Stimulated activated CD4-positive, alpha-beta T cell treated with anti-CD3 and anti-CD28 coated beads, Interleukin-4, amount 100 ng/mL, for 48 hours (primary cell): ENCODE results near the gene SLC35E1.
"Not testable (repeated sequence)": the region's sequence is repeated elsewhere in the genome, so short reads cannot be mapped to it uniquely, and the experiment has no call there.

ENCODE experiments used
- DNase-seq, 2 donors: peaks; one replicate each; pipeline ENCODE4 v3.0.0-alpha.2; 2020; ENCODE audit warnings: low read depth in 2 of 2

The SLC35E1 gene

DNA sequence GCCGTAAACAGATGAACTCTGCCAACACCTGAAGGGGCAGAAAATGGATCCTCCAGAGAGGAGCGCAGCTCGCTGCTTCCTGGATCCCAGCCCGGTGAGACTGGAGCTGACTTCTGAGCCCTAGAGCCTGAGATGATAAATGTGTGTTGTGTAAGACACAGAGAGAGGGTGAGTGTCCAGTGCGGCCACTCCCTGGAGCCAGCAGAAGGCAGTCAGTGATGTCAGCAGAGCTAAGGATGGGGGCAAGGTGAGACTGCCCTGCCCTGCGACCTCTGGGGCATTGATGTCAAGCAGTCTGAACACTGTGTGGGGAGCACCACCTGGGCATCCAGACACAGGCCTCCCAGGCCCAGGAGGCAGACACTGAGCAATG, 9.7 kb upstream of the SLC35E1 start:
- DNase-seq: no peak

DNA sequence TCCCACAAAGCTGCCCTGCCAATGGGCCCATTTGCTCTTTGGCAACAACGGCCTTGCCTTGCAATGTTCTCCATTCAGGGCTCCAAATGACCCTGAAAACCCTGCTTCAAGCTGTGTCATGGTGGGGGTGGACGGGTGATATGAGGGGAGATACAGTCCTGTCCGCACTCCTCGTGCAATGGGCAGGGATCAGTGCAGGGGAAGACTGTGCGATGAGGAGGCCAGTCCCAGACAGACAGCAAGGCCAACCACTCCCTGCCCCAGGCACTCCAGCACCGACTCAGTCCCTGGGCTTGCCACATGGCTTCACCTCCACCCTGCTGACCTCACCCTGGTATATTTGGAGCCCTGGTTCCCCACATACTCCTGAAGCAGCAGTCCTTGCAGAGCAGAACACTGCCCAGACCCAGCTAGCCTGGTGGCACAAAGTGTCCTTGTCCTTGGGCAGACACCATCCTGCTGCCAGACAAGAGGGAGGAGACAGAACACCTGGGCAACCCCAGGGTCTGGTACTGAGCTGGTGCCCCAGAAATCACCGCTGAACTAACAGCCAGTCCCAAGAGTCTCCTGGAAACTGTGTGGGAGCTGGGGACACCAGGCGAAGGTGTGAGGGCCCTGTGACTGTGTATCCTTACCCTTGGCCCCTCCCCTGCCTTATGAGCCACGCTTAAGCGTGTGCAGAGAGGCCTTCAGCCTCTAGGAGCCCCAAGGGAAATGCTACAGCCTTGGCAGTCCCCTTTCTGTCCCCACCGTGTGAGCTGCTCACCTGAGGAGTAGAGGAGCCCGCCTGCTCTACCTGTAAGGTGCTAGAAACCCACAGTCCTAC, 9.1 kb upstream of the SLC35E1 start:
- DNase-seq: no peak

DNA sequence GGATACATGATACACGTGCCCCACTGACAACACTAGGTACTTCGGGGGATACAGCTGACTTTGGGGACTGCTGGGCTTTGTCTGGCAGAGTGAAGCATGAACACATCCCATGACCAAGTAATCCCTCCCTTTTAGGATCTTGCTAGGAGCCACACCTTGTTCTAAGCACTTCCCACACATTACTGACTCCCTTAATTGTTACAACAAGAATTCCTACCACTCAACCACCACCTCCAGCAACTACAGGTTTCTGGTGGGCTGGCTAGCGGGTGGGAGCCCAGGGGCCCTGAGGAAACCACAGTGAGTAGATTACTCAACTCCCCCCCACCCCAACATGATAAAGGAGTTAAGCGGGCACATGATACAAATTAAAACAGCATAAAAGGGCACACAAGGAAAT, 7.2 kb upstream of the SLC35E1 start:
- no peak for DNase-seq

DNA sequence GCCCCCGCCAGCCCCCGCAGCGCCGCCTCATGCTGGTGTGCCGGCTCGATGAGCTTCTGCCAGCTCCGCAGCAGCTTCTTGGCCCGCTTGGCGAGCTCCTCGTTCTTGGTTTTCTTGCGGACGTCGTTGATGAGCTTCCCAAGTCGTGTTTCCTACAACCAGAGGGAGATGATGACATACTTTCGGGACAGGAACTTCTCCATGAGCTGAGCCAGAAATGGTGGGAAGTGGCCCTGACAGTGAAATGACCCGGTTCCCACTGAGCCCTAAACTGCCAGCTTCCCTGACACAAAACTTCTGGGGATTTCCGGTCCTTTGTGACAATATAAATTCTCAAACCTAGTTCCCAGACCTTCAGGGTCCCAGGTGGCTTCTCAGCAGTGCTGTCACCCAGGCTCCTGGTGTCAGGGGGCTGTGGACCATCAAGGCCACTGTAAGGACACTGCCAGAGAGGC, 5.3 kb upstream of the SLC35E1 start:
- no peak for DNase-seq

DNA sequence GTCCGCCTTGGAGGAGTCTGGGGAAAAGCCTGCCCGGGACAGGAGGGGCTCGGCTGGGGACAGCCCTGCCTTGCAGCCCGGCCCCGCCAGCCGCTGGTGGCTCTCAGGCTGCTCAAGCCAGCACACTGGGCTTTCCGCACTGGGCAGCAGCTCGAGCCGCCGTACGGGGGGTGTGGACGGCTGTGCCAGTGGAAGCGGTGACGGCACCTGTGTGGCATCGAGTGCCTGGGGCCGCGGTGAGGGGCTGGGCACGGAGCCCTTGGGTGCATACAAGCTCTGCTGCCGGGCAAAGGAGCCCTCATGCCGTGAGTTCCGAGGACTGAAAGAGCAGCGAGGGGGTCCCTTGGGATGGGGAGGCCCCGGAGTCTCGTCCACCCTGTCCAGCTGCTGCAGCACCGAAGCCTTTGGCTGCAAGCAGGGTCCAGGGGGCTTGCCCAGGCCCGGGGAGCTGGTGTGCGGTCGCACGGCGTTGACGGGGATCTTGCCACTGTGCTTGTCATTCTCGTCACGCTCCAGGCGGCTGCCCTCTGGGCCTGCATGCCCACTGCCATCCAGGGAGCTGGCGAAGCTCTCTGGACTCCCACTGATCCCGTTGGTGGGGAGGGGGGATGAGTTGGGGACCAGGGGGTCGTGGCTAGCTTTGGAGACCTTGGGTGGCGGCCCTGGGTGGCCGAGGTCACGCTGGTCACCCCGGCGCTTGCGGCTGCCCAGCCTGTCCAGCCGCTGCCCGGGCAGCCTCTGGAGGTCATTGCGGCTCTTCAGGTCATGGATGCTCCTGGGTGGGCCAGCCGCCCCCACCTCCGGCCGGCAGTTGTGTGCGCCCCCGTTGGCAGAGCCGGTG, 4.7 kb upstream of the SLC35E1 start:
- no peak for DNase-seq

DNA sequence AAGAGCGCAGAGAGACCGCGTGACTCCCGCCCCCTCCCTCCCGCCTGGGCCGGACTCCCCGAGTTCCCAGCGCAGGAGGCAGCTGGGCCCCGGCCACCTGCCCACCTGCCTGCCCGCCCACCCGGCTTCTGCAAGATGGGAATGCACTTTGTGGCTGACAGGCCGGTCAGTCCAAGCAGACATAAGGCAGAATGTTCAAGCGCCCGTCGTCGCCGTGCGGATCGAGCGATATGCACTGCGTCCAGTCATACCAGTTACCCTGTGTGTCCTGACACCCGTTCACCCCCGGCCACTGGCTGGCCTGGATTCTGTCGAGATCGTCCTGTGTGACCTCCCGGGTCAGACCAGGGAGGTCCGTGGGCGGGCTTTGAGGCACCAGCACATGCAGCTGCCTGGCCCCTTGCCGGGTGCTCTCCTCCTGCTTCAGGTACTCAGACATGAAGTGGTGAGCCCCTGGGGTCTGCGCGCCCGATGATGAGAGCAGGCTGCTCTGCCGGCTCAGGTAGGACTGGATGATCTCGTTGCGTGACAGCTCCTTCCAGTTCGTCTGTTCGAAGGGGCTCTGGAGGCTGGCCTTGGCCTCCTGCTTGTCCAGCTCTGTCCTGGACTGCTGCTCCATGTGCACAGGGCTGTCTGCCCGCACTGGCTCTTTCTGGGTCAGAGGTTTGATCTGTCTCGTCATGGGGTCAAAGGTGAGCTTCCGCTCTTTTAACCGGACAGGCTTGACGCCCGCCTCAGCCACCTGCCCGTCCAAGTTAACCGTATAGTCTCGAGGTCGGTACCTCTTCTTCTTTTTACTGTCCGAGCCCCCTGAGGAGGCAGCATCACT, 3.9 kb upstream of the SLC35E1 start:
- no peak for DNase-seq

DNA sequence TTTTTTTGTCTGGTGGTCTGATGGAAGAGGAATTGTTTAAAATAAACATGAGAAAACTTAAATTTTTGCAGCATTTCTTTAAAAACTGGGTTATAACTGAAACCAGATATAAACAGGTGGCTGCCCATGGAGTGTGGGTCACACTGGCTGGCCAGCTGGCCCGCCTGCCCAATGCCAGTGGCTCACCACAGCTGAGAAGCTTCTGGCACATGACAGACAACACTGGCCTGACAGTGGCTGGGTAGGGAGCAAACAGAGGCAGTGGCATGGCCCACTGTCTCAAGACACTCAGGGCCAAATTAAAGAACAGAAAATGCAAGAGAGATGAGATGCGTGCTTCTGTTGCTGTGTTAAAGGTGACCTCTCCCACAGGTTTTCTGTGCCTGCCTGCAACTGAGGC, 3.1 kb upstream of the SLC35E1 start:
- no peak for DNase-seq

DNA sequence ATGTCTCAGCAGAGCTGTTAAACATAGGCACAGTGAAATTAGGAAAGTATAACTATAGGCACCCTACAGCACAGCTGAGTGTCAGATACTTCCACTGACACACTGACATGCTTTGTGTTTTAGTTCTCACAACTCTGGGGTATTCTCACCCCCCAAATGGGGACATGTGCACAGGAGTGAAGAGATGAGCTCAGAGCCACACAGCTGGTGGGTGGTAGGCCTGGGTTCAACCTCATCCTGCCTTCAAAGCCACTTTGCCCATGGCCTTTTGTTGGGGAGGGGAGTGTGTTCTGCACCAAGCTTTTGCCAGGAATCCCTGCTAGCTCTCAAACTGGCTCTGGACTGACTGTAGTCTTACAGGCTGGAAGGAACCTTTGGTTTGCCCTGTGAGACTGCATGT, 1.7 kb upstream of the SLC35E1 start:
- DNase-seq: no peak

DNA sequence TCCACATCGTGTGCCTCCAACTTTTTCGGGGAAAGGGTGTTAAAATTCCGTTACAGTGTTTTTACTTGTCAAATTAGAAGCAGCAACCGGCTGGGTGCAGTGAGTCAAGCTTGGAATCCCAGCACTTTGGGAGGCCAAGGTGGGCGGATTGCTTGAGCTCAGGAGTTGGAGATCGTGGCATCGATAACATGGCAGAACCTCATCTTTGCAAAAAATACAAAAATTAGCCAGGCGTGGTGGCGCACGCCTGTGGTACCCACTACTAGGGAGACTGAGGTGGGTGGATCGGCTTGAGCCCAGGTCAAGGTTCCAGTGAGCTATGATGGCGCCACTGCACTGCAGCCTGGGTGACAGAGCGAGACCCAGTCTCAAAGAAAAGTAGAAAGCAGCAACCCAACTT, 1.1 kb upstream of the SLC35E1 start:
- no peak for DNase-seq

DNA sequence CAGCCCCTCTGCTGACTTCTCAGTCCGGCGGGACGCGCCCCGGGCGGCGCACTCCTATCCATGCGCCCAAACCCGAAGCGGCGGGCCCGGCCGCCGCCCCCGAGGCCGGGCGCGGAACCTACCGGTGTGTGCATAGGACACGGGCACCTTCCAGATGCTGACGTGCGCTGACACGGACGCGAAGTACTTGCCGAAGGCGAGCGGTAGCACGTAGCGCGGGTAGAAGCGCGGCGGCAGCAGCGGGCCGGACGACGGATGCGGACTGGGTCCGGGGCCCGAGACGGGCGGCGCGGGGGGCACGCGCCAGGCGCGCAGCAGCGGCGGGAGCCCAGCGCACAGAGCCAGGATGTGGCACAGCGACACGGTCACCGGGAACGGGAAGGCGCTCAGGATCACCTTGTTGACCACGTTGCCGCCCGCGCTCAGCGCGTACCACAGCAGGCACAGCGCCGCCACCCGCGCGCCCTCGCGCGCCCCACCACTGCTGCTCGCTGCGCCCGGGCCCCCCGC, 338 bp downstream of the SLC35E1 start:
- DNase-seq: no peak

DNA sequence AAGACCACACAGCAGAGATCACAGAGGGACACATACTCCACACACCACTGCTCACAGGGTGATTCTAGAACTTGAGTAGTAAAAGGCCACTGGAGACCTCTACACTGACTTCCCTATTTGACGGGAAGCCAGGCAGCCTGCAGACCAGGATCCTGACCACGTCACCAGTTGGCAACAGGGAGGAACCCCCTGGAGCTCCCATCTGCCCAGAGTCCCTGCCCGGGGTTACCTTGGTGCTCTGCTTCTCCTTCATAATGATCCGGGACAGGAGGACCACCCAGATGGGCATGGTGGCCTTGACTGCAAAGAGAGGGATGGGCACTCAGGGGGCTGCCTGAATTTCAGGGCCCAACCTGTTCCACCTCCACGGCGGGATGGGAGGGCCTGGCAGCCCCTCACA, 932 bp downstream of the SLC35E1 start:
- DNase-seq: no peak

DNA sequence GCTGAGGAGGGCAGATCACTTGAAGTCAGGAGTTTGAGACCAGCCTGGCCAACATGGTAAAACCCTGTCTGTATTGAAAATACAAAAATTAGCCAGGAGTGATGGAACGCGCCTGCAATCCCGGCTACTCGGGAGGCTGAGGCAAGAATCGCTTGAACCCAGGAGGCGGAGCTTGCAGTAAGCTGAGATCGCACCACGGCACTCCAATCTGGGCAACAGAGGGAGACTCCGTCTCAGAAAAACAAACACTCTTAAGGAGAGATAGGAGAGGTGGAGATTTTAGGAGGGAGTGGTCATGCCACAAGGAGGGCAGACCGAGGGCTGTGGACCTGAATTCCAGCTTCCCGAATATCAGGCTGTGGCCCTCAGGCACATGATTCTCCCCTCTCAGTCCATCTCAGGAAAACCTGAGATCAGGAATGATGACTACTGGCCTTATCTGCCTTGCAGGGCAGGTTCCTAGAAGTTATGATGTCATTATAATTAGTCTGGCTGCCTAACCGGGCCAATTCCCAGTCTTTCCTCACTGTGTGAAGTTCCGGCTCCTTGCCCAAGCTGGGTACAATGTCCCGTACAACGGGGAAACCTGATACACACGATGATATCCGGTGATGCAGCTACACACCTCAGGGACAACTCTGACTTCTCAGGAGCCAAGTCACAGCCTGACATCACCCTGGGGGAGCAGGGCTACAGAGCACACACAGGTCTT, 2.5 kb downstream of the SLC35E1 start:
- no peak for DNase-seq

DNA sequence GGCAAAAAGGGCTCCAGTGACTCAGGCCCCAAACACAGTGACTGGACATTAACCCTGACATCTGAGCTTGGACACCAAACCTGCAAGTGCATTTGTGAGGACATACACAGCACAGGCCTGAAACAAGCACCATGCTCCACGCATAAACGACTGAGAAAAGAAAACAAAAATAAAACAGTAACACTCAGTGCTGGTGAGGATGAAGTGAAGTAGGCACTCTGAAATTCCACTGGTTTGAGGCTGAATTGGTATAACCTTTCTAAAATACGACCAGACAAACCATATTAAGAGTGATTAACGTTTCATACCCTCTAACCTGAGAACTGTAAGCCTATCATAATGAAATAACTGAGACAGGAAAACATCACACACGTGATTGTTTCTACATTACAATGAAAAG, 5.5 kb downstream of the SLC35E1 start:
- no peak for DNase-seq

DNA sequence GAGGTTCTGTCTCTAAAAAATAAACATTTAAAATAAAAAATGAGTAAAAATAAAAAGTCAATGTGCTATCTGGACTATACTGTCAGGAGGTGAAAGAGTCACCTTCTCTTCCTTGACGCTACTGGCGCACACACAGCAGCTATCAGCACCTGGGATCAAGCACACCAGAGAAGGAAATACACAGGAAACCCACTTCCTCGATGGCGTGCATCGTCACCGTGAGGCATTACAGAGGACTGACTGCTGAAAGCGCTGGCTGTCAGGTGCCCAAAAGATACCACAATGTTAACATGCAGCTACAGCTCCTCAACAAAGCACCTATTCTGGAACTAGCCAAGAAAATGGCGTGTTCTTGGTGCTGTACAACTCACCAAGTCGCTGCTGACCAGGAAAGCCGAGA, 6.1 kb downstream of the SLC35E1 start:
- DNase-seq: peak; percentile 47

DNA sequence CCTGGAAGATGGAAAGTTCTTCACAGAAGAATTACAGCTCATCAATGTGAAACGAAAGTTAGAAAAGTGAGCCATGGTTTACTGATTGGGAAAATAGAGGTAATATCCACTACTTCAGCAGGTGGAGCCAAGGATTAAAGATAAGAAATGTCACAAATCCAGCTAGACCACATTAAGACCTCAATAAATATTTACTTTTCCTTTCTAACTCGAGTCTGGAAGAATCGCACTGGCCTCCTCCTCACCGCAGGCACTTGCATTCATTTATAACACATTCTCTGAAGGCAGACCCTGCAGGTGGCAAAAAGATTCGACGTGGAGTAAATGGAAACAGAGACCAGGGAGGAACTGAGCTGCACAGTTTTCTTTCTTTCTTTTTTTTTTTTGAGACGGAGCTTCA, 7.4 kb downstream of the SLC35E1 start:
- no peak for DNase-seq

DNA sequence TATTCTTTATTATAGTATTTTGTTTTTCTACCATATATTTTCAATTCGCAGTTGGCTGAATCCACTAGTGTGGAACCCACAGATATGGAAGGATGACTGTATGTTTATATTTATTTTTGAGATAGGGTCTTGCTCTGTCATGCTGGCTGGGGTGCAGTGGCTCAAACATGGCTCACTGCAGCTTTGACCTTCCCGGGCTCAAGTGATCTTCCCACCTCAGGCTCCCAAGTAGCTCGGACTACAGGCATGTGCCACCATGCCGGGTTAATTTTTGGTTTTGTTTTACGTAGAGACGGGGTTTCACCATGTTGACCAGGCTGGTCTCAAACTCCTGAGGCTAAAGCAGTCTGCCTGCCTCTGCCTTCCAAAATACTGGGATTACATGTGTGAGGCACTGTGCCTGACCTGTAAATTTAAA, 9.6 kb downstream of the SLC35E1 start:
- DNase-seq: no peak

DNA sequence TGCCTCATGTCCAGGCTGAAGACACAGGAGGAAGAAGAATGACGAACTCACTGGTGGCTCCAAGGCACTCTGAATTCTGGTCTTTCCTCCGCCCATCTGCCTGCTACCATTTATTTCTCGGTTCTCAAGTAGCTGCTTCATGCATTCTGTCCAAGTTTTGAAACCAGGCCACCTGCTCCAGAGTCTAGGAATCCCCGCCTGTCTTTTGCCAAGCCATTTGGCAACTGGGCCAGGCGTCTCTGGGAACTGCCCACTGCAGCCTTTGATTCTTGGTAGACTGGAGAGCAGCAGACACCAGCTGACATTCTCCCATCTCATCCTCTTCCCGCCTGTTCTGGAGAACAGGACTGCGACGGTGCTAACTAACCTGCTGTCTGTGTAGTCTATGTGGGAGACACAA, 10.8 kb downstream of the SLC35E1 start:
- no peak for DNase-seq

DNA sequence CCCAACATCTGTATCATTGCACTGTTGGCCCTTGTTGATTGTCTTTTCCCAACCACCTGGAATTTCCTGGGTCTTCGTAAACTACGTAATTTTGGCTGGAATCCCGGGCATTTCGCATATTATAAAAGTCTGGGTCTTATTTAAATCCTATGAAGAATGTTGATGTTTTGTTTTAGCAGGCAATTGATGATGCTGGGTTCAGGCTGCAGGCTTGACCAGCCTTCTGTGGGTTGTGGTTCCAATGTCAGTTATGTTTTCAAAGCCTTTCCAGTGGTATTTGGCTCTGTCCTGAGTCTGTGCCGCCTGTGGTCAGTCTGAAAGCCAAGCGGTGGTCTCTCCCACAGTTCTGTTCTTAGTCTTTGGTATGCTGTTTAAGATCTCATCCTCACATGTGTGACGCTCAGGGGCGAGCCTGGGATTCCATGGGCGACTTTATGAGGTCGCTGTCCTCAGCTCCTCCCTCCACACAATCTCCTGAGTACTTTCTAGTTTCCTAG, 12.4 kb downstream of the SLC35E1 start:
- no peak for DNase-seq

DNA sequence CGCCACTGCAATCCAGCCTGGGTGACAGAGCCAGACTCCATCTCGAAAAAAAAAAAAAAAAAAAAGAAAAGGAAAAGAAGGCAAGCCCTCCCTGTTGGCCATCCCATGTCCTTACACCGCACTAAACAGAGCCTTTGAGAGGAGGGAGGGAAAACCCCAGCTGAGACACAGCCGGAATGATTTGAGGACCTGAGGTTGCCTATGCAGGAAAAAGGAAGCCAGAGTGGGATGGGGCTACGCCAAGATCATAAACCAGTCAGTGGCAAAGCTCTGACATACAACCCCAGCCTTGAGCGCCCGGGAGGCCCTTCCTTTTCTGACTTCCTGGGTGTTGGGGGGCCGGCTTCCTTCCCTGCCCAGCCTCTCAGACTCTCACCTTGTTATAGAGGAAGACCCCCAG, 17.4 kb downstream of the SLC35E1 start:
- no peak for DNase-seq

DNA sequence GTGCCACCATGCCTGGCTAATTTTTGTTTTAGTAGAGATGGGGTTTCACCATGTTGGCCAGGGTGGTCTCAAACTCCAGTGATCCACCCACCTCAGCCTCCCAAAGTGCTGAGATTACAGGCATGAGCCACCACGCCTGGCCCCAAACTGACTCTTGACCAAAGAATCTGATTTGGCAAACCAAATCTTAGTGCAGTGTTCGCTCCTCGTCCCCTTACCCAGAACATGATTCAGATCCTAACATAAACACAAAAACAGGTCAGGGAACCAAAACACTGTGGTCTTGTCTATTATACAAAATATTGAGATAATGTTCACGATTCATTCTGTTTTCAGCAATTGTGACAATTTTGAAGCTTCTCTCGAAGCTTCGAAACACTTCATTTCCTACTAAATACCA, 20.3 kb downstream of the SLC35E1 start:
- DNase-seq: not testable (repeated sequence)

DNA sequence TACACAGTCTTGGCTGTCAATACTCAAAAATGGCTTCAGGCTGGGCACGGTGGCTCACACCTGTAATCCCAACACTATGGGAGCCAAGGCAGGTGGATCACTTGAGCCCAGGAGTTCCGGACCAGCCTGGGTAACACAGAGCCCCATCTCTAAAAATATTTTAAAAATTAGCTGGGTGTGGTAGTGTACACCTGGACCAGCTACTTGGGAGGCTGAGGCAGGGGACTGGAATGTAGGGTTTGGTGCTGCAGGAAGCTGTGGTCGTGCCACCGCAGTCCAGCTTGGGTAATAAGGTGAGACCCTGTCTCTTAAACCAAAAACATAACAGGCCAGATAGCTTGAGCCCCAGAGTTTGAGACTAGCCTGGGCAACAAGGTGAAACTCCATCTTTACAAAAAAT, 23.3 kb downstream of the SLC35E1 start:
- no peak for DNase-seq
